PC-9 (cell line): ENCODE results near the gene TRAFD1. TPM values are rescaled to one million over a fixed set of nuclear protein-coding genes. Genes with fewer than 3 reads are reported as not detected.

Experiments
- BruUV-seq: library from RNA; stranded (reverse); fragments of 400-500 nt; replicated peaks from 2 replicates; lab custom pipeline; 2021; lab: Mats Ljungman, UMichigan
- CTCF ChIA-PET: fragments of 300-600 bp; sonication (Branson Sonifier 250); formaldehyde crosslinking; loops from one replicate; lab custom pipeline; 2022; ENCODE audit warnings: antibody characterized with exemption; lab: Charles Lee
- POLR2A ChIA-PET: fragments of 300-600 bp; sonication (Branson Sonifier 250); formaldehyde crosslinking; loops from one replicate; lab custom pipeline; 2022; ENCODE audit warnings: antibody characterized with exemption; ENCODE audit not compliant: unreplicated experiment; lab: Charles Lee
- DNase-seq, 2 experiments: peaks; one replicate each; pipeline versions ENCODE4 v3.0.0 to v3.0.0-alpha.2; 2015 to 2022; ENCODE audit warnings: mixed read lengths in 1 of 2
- H2AFZ ChIP-seq: fragments of 200-600 bp; sonication (generic); 2 replicates; pipeline ENCODE4 v1.8.1; 2017; ENCODE audit warnings: antibody characterized with exemption
- H3F3A ChIP-seq: fragments of 200-600 bp; sonication (generic); 2 replicates; pipeline ENCODE4 v1.8.1; 2017; ENCODE audit warnings: antibody characterized with exemption, mild to moderate bottlenecking, low read depth; ENCODE audit not compliant: insufficient read depth
- H3K27ac ChIP-seq: fragments of 200-600 bp; sonication (generic); 2 replicates; pipeline ENCODE4 v1.6.1; 2016; ENCODE audit warnings: mixed run types
- H3K27me3 ChIP-seq: fragments of 200-600 bp; sonication (generic); 2 replicates; pipeline ENCODE4 v1.6.1; 2016; ENCODE audit warnings: low read depth, mixed run types; ENCODE audit not compliant: insufficient read depth
- H3K36me3 ChIP-seq: fragments of 200-600 bp; sonication (generic); 2 replicates; pipeline ENCODE4 v1.6.1; 2016; ENCODE audit warnings: low read depth, mixed run types
- H3K4me1 ChIP-seq: fragments of 200-600 bp; sonication (generic); replicated peaks from 2 replicates; pipeline ENCODE4 v1.6.1; 2016; ENCODE audit warnings: mixed run types; ENCODE audit not compliant: insufficient read depth
- H3K4me2 ChIP-seq: fragments of 200-600 bp; sonication (generic); 2 replicates; pipeline ENCODE4 v1.6.1; 2017; ENCODE audit warnings: mixed run types
- H3K4me3 ChIP-seq: fragments of 200-600 bp; sonication (generic); 2 replicates; pipeline ENCODE4 v1.6.1; 2016; ENCODE audit warnings: mixed run types
- H3K79me2 ChIP-seq: fragments of 200-600 bp; sonication (generic); 2 replicates; pipeline ENCODE4 v1.6.1; 2017; ENCODE audit warnings: low read depth, mixed run types
- H3K9me2 ChIP-seq: fragments of 200-600 bp; sonication (generic); 2 replicates; pipeline ENCODE4 v1.8.1; 2017; ENCODE audit warnings: mild to moderate bottlenecking; ENCODE audit not compliant: insufficient read depth
- H3K9me3 ChIP-seq: fragments of 200-600 bp; sonication (generic); 2 replicates; pipeline ENCODE4 v1.8.1; 2016; ENCODE audit warnings: low read depth; ENCODE audit not compliant: insufficient read depth
- H4K20me1 ChIP-seq: fragments of 200-600 bp; sonication (generic); 2 replicates; pipeline ENCODE4 v1.8.1; 2017; ENCODE audit not compliant: insufficient read depth
- CTCF ChIP-seq: fragments of 200-600 bp; sonication (generic); conservative IDR thresholded peaks from 2 replicates; pipeline ENCODE4 v1.6.1; 2017; ENCODE audit warnings: mixed run types, antibody characterized with exemption, mild to moderate bottlenecking, moderate library complexity
- EZH2 ChIP-seq: fragments of 200-600 bp; sonication (generic); IDR thresholded peaks from 2 replicates; pipeline ENCODE4 v1.8.0; 2017; ENCODE audit warnings: antibody characterized with exemption, low read depth
- intact Hi-C: fragments of 100-400 bp; cut with micrococcal nuclease; formaldehyde crosslinking; loops from one replicate; pipeline ENCODE4 v1.10.0; 2022; ENCODE audit not compliant: unreplicated experiment
- total RNA-seq: library from RNA; stranded (reverse); gene quantifications from 2 replicates; pipeline ENCODE4 v1.2.3, GENCODE V29; 2021

Gene TRAFD1
- total RNA-seq, 1 experiment from 2014 or later = 38.7 TPM

GRCh38 chr12:112176321-112177010 is 51.1 kb downstream of the TRAFD1 start:
- H3K4me3 ChIP-seq = no peak overlapping the region
- ChIA-PET POLR2A (no interaction called here), CTCF (interaction anchor here (0.6 kb wide), 1 partner anchor 44 kb away, joined by 3 read pairs; no protein-coding TSS in a partner anchor)
- no peaks in the 10 kb centered on the region for H3K27me3 ChIP-seq
- no peaks in the 10 kb centered on the region for H3K4me1 ChIP-seq
- intact Hi-C loops = no loop called here
- H2AFZ ChIP-seq = no peak overlapping the region
- no peaks in the 10 kb centered on the region for H3K36me3 ChIP-seq
- no peak for DNase-seq
- H3K9me2 ChIP-seq = no peaks in the 10 kb centered on the region
- no peaks in the 10 kb centered on the region for H4K20me1 ChIP-seq
- H3K79me2 ChIP-seq = no peaks in the 10 kb centered on the region
- H3F3A ChIP-seq = no peaks in the 10 kb centered on the region
- H3K9me3 ChIP-seq = no peaks in the 10 kb centered on the region
- no TSS peak for BruUV-seq
- H3K27ac ChIP-seq = no peak overlapping the region
- no peak for TF ChIP-seq EZH2
- TF ChIP-seq CTCF = no peak
- H3K4me2 ChIP-seq = no peak overlapping the region

- no TSS peak for BruUV-seq
- H4K20me1 ChIP-seq = no peaks in the 10 kb centered on the region
- H3F3A ChIP-seq = no peaks in the 10 kb centered on the region
- H3K9me3 ChIP-seq = no peaks in the 10 kb centered on the region
- H3K27ac ChIP-seq = no peak overlapping the region
- DNase-seq = no peak
- H3K36me3 ChIP-seq = no peaks in the 10 kb centered on the region
- ChIA-PET CTCF (no interaction called here), POLR2A (no interaction called here)
- TF ChIP-seq CTCF (no peak), EZH2 (no peak)
- no peaks in the 10 kb centered on the region for H3K27me3 ChIP-seq
- no peaks in the 10 kb centered on the region for H3K79me2 ChIP-seq
- no peaks in the 10 kb centered on the region for H3K4me1 ChIP-seq
- H3K4me2 ChIP-seq = no peak overlapping the region
- no peak overlapping the region for H2AFZ ChIP-seq
- no peaks in the 10 kb centered on the region for H3K9me2 ChIP-seq
- intact Hi-C loops = no loop called here
- H3K4me3 ChIP-seq = no peak overlapping the region
These were observed 53.4 kb downstream of the TRAFD1 start for GRCh38 chr12:112178796-112179195.

- POLR2A ChIA-PET = no interaction called here
These were observed 54.0 kb downstream of the TRAFD1 start for GRCh38 chr12:112179341-112179740.

More at GRCh38 chr12:112179341-112179740, 54.0 kb downstream of the TRAFD1 start:
- no peak overlapping the region for H3K4me3 ChIP-seq
- TF ChIP-seq EZH2 = no peak
- TF ChIP-seq CTCF = no peak
- intact Hi-C loops = no loop called here
- H3K4me1 ChIP-seq = no peaks in the 10 kb centered on the region
- no TSS peak for BruUV-seq
- no peak overlapping the region for H3K4me2 ChIP-seq
- H3K27ac ChIP-seq = no peak overlapping the region
- no peaks in the 10 kb centered on the region for H3F3A ChIP-seq
- H4K20me1 ChIP-seq = no peaks in the 10 kb centered on the region
- no peak overlapping the region for H2AFZ ChIP-seq
- no peaks in the 10 kb centered on the region for H3K27me3 ChIP-seq
- no peak for DNase-seq
- H3K9me3 ChIP-seq = no peaks in the 10 kb centered on the region
- H3K36me3 ChIP-seq = no peaks in the 10 kb centered on the region
- H3K79me2 ChIP-seq = no peaks in the 10 kb centered on the region
- no peaks in the 10 kb centered on the region for H3K9me2 ChIP-seq
- CTCF ChIA-PET = no interaction called here
